GM18867 (cell line): ENCODE data around the gene KRT1.

Source experiments
- ATAC-seq: cut with Tn5 transposase; IDR thresholded peaks from one replicate; pipeline ENCODE4 v1.9.1; 2021; ENCODE audit warnings: mild to moderate bottlenecking, moderate library complexity; ENCODE audit not compliant: unreplicated experiment

KRT1 gene

GRCh38 chr12:52662093-52662917 is 17.9 kb downstream of the KRT1 start:
- no peak for ATAC-seq

DNA sequence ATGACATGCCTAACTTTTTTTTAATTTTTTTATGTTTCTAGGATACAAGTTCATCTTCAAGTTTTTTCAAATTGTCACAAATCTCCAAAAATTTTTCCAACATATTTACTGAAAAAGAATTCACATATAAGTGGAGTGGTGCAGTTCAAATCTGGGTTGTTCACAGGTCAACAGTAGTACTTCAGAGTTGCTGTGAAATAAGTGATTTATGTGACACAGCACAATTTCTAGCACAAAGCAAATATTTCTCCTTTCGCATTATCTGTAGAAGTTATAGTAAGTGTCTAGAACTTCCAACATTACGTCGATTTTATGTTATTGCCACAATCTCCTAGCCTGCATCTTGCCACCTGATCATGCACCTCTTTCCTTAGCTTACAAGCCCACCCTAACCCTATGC is 18.5 kb downstream of the KRT1 start:
- ATAC-seq: no peak

DNA sequence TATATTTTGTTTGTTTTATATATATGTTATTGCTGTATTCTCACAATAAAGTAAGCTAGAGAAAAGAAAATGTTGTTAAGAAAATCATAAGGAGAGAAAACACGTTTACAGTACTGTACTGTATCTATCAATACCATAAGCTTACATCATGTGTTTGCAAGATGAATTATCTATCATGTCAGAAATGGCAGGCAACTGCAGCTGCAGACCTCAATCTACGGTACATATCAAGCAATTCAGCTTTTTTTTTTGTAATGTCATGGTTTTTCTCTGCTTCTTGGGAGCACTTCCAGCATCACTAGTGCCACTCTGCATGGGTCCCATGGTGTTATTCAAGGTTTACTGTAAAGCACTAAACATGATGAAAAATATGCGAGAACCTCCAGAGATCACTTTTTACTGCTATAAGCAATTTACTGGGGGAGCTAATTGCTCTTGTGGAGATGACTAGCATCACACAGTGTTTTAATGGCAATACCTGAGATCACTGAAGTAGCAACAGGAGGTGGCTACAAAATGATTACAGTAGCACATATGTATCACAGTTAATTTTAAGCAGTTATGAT is 19.2 kb downstream of the KRT1 start:
- ATAC-seq: no peak

- ATAC-seq: no peak
These were observed 20.3 kb downstream of the KRT1 start for GRCh38 chr12:52659951-52660350.

GRCh38 chr12:52659395-52659794 is 20.8 kb downstream of the KRT1 start:
- ATAC-seq: no peak

GRCh38 chr12:52658196-52658595 is 22.0 kb downstream of the KRT1 start:
- ATAC-seq: no peak

GRCh38 chr12:52657250-52657902 is 22.8 kb downstream of the KRT1 start:
- ATAC-seq: no peak

GRCh38 chr12:52656616-52657015 is 23.6 kb downstream of the KRT1 start:
- no peak for ATAC-seq

DNA sequence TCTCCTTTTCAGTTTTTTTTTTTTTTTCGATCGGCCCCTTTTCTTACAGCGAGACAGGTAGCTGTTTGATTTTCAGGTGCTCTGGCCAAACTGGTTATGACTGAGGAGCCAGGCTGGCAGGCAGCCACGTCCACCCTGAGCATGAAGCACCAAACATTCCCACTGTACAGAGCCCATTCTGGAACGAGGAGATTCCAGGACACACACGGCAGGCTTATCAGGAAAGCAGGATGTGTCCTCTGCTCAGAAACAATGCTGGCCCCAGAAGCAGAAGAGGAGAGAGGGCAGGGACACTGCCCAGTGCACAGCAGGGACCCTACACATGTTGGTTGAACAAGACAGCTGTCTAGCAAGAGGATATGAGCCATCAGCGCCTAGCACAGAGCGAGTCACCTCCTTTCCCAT is 24.5 kb downstream of the KRT1 start:
- ATAC-seq: no peak

DNA sequence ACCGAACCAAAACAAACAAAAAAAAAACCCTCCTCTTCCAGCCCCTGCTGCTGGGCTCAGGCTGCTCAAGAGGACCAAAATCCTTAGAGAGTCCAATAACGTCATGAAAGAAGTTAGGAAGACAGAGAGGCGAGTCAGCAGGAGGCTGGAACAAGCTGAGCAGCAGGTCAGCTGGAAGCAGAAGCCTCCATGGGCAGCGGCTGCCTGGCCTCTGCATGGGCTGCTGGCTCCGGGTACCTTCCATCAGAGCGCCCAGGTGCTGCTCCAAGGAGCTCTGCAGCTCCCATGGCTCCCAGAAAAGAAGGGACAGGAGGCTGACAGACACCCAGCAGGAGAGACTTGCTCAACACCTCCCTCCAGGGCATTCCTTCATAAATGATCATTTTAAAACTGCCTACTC is 25.0 kb downstream of the KRT1 start:
- ATAC-seq: no peak

- ATAC-seq: no peak
These were observed 28.4 kb downstream of the KRT1 start, which contains the start of gene KRT2 for GRCh38 chr12:52651726-52652261. KRT2 (minus strand) TSS chr12:52652211; CDS start chr12:52652142, 69 bp downstream.

- no peak for ATAC-seq
These were observed 29.6 kb downstream of the KRT1 start for GRCh38 chr12:52650520-52651081.

DNA sequence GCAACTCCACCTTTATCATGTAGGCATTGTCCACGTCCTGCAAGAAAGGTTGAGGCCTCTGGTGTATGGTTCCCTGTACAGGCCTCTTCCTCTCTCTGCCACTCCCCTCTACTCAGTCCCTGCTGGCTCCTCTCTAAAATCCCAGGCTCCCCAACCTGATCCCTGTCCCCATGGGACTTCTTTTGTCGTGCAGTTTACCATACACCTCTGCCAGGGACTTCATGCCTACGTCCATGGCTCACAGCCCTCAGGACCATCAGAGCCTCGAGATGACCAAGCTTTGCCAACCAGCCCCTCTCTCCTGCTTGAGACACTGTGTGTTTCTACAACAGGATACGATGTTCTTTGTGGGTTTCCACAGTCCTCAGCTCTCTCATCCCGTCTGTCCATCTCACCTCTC is 31.1 kb downstream of the KRT1 start:
- no peak for ATAC-seq

- no peak for ATAC-seq
These were observed 32.1 kb downstream of the KRT1 start for GRCh38 chr12:52648012-52648550.

DNA sequence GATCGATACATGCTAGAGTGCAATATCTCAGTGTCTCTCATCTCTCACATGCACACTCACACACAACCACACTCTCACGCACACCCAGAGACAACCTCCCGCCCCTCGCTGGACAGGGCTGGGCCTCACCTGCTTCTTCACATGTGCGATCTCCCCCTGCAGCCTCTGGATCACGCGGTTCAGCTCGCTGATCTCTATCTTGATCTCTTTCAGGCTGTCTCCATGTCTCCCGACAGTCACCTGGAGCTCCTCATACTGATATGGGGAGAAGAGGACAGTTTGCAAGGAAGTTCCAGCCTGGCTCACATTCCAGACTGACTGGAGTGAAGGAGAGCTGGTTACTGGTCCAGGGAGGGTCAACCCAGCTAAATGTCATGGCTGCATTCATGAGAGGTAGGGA is 32.6 kb downstream of the KRT1 start:
- ATAC-seq: no peak

GRCh38 chr12:52646613-52647012 is 33.6 kb downstream of the KRT1 start:
- ATAC-seq: no peak

DNA sequence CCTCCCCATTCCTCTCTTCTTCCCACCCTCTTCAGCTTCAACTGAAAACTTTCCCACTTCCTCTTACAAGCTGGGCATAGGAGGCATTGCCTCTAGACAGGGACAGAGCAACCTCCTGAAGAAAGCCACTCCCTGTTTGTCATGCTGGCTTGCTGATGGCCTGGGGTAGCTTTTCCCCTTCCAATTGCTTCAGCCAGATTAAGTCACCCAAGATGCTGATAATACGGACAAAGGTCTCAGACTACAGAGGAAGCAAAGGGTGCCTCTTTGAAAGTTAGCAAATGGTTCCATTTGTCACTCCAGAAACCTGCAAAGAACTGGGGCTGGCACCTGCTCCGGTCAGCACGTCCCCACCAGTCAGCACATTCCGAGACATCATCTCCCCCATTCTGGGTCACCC is 34.2 kb downstream of the KRT1 start:
- ATAC-seq: no peak

GRCh38 chr12:52645120-52645761 is 35.0 kb downstream of the KRT1 start:
- no peak for ATAC-seq

DNA sequence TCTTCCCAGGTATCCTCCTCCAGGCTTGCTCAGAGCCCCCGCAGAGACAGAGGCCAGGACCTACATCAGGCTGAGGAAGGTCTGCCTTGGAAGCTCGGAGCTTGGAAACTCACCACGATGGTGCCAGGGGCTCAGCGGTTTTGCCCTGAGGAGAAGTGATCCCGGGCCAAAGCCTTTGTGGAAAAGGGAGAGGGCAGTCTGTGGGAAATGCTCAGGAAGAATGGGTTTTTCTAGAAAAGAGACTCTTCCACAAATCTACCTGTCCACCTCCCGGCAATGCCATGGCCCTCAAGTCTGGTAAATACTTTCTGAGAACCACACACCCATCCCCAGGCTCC is 36.2 kb downstream of the KRT1 start:
- no peak for ATAC-seq

DNA sequence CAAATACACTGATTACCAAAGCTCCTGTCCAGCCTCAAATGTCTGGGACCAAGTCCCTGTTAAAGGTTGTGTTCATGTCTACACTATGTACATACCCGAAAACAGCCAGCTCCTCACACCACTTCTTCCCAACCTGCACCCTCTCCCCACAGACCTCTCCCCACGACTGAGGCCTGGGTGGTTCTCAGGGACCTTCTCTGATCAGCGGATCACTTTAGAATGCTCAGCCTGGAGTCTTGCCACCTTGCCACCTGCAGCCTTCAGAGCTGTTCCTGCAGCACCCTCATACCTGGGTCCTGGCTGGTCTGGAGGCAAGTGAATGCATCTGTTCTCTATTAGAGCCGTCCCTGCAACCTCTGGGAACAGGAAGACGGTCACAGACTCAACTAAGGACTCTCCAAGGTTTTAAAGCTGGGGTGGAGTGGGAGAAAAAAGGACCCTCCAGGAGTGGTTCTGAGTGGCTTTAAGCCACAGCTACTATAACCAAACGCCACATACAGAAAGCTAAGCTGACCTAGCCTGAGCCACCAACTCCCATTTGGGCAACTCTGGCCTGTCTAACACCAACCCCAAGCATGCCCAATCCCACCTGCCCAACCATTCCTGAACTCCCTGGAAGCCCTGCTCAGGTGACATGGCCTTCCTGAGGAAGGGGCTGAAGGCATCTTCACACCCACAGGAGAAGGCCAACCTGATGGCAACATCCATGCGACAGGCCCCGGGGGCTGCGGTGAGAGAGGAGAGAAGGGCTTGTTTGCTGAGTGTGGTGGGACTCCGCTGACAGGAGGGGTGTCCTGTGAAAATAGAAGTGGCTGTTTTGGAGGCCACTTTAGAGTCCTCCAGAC is 36.8 kb downstream of the KRT1 start:
- ATAC-seq: no peak
